Subcutaneous abdominal adipose tissue (tissue), 5 donors: ENCODE results near the gene ERICH3.

ENCODE experiments used
- H3K27ac ChIP-seq: one replicate; pipeline ENCODE4 v1.7.0; 2013; ENCODE audit warnings: low read depth, mild to moderate bottlenecking, inconsistent platforms, low read length, moderate library complexity
- H3K27me3 ChIP-seq, 5 donors: one replicate each; pipeline ENCODE4 v1.7.0; 2013; ENCODE audit warnings: low read length in 5 of 5, inconsistent platforms in 1 of 5; ENCODE audit not compliant: control insufficient read depth in 5 of 5, insufficient read depth in 4 of 5
- H3K36me3 ChIP-seq, 5 donors: one replicate each; pipeline ENCODE4 v1.7.0; 2013; ENCODE audit warnings: low read length in 5 of 5; ENCODE audit not compliant: control insufficient read depth in 5 of 5, insufficient read depth in 5 of 5
- H3K4me1 ChIP-seq, 5 donors: one replicate each; pipeline ENCODE4 v1.7.0; 2013; ENCODE audit warnings: low read length in 5 of 5, mild to moderate bottlenecking in 3 of 5, moderate library complexity in 1 of 5; ENCODE audit not compliant: control insufficient read depth in 5 of 5, insufficient read depth in 5 of 5
- H3K4me3 ChIP-seq, 5 donors: one replicate each; pipeline ENCODE4 v1.7.0; 2013; ENCODE audit warnings: low read length in 5 of 5, low read depth in 1 of 5
- H3K9ac ChIP-seq, 5 donors: one replicate each; pipeline ENCODE4 v1.7.0; 2013; ENCODE audit warnings: low read length in 5 of 5, mild to moderate bottlenecking in 4 of 5, moderate library complexity in 3 of 5
- H3K9me3 ChIP-seq, 5 donors: one replicate each; pipeline ENCODE4 v1.7.0; 2013; ENCODE audit warnings: low read length in 5 of 5; ENCODE audit not compliant: control insufficient read depth in 5 of 5
- donor health status: healthy.
- donor health status: healthy.
- donor health status: healthy.
- donor health status: healthy.
- donor health status: healthy.

Gene ERICH3

GRCh38 chr1:74703386-74704182, 30.0 kb upstream of the ERICH3 start:
- Histone ChIP-seq H3K4me1 (no peaks in the 10 kb centered on the region), H3K27ac (no peak overlapping the region), H3K4me3 (no peak overlapping the region), H3K9me3 (no peaks in the 10 kb centered on the region), H3K9ac (no peak overlapping the region), H3K36me3 (peaks cover 26 to 62% (median 50%) of the 10 kb centered on the region in 5 donors), H3K27me3 (no peaks in the 10 kb centered on the region)

GRCh38 chr1:74699331-74699730, 25.7 kb upstream of the ERICH3 start:
- H3K9ac ChIP-seq, result no peak overlapping the region
- H3K9me3 ChIP-seq, result no peaks in the 10 kb centered on the region
- no peak overlapping the region for H3K4me3 ChIP-seq
- H3K27ac ChIP-seq, result no peak overlapping the region
- H3K36me3 ChIP-seq, result peaks cover 10 to 27% (median 18%) of the 10 kb centered on the region in 5 donors
- no peaks in the 10 kb centered on the region for H3K4me1 ChIP-seq
- H3K27me3 ChIP-seq, result no peaks in the 10 kb centered on the region

- Histone ChIP-seq H3K9ac (no peak overlapping the region), H3K4me1 (no peaks in the 10 kb centered on the region), H3K27me3 (no peaks in the 10 kb centered on the region), H3K9me3 (no peaks in the 10 kb centered on the region), H3K36me3 (peaks cover 2 to 12% (median 4%) of the 10 kb centered on the region in 5 donors), H3K27ac (no peak overlapping the region), H3K4me3 (no peak overlapping the region)
Observed at GRCh38 chr1:74697832-74698231, 24.2 kb upstream of the ERICH3 start.

- Histone ChIP-seq H3K9ac (no peak overlapping the region), H3K9me3 (no peaks in the 10 kb centered on the region), H3K36me3 (no peaks in the 10 kb centered on the region), H3K4me1 (peaks cover 0 to 3% (median 0%) of the 10 kb centered on the region in 5 donors), H3K27ac (no peak overlapping the region), H3K4me3 (no peak overlapping the region), H3K27me3 (no peaks in the 10 kb centered on the region)
Observed at GRCh38 chr1:74693473-74693872, 19.9 kb upstream of the ERICH3 start.

GRCh38 chr1:74690909-74691308, 17.3 kb upstream of the ERICH3 start:
- Histone ChIP-seq H3K27me3 (no peaks in the 10 kb centered on the region), H3K9ac (no peak overlapping the region), H3K36me3 (no peaks in the 10 kb centered on the region), H3K4me3 (no peak overlapping the region), H3K9me3 (no peaks in the 10 kb centered on the region), H3K4me1 (peaks cover 0 to 3% (median 0%) of the 10 kb centered on the region in 5 donors), H3K27ac (no peak overlapping the region)

GRCh38 chr1:74690364-74690696, 16.7 kb upstream of the ERICH3 start:
- Histone ChIP-seq H3K4me3 (no peak overlapping the region), H3K27me3 (no peaks in the 10 kb centered on the region), H3K9me3 (no peaks in the 10 kb centered on the region), H3K9ac (no peak overlapping the region), H3K4me1 (peaks cover 0 to 3% (median 0%) of the 10 kb centered on the region in 5 donors), H3K27ac (no peak overlapping the region), H3K36me3 (no peaks in the 10 kb centered on the region)

GRCh38 chr1:74689621-74690363, 16.2 kb upstream of the ERICH3 start:
- H3K36me3 ChIP-seq, result no peaks in the 10 kb centered on the region
- H3K27ac ChIP-seq, result no peak overlapping the region
- H3K9ac ChIP-seq, result no peak overlapping the region
- peaks cover 0 to 3% (median 0%) of the 10 kb centered on the region in 5 donors for H3K4me1 ChIP-seq
- H3K9me3 ChIP-seq, result no peaks in the 10 kb centered on the region
- H3K27me3 ChIP-seq, result no peaks in the 10 kb centered on the region
- no peak overlapping the region for H3K4me3 ChIP-seq

GRCh38 chr1:74686928-74687327, 13.3 kb upstream of the ERICH3 start:
- no peak overlapping the region for H3K4me3 ChIP-seq
- no peaks in the 10 kb centered on the region for H3K36me3 ChIP-seq
- H3K27me3 ChIP-seq, result no peaks in the 10 kb centered on the region
- H3K9ac ChIP-seq, result no peak overlapping the region
- H3K4me1 ChIP-seq, result peaks cover 0 to 3% (median 0%) of the 10 kb centered on the region in 5 donors
- H3K27ac ChIP-seq, result no peak overlapping the region
- no peaks in the 10 kb centered on the region for H3K9me3 ChIP-seq

- H3K27ac ChIP-seq, result no peak overlapping the region
- H3K27me3 ChIP-seq, result no peaks in the 10 kb centered on the region
Observed at GRCh38 chr1:74684301-74684700, 10.7 kb upstream of the ERICH3 start.

GRCh38 chr1:74683656-74684055, 10.1 kb upstream of the ERICH3 start:
- Histone ChIP-seq H3K9ac (no peak overlapping the region), H3K4me3 (no peak overlapping the region), H3K36me3 (no peaks in the 10 kb centered on the region), H3K27ac (no peak overlapping the region), H3K27me3 (no peaks in the 10 kb centered on the region), H3K9me3 (no peaks in the 10 kb centered on the region), H3K4me1 (no peaks in the 10 kb centered on the region)

More at GRCh38 chr1:74684301-74684700, 10.7 kb upstream of the ERICH3 start:
- Histone ChIP-seq H3K4me3 (no peak overlapping the region), H3K9me3 (no peaks in the 10 kb centered on the region), H3K9ac (no peak overlapping the region), H3K4me1 (no peaks in the 10 kb centered on the region), H3K36me3 (no peaks in the 10 kb centered on the region)
